ENCODE data around the gene SEMA7A.

Gene SEMA7A

GRCh38 chr15:74388363-74388951 is 45.3 kb downstream of the SEMA7A start:
- H3K27me3 ChIP-seq (ENCODE audit: insufficient read depth, low read length), result peaks cover 9% of the 10 kb centered on the region; the same call in 1 of the 2 replicates
- H3K36me3 ChIP-seq (ENCODE audit: insufficient read depth, low read length), result no peaks in the 10 kb centered on the region
- H3K4me2 ChIP-seq (ENCODE audit: low read length), result no peak overlapping the region
- no peaks in the 10 kb centered on the region for H3F3A ChIP-seq (ENCODE audit: insufficient read depth, low read length)
- H3K4me1 ChIP-seq (ENCODE audit: insufficient read depth, low read length, severe bottlenecking), result no peaks in the 10 kb centered on the region
- H3K4me3 ChIP-seq (ENCODE audit: low read depth, low read length, poor library complexity, severe bottlenecking), result no peak overlapping the region
- H4K20me1 ChIP-seq (ENCODE audit: insufficient read depth, low read length), result no peaks in the 10 kb centered on the region
- no peaks in the 10 kb centered on the region for H3K79me2 ChIP-seq (ENCODE audit: insufficient read depth, low read length)
- no peak overlapping the region for H3K9ac ChIP-seq (ENCODE audit: low read length)
- no peak for TF ChIP-seq EZH2 (IDR thresholded peaks at IDR 0.05; ENCODE audit: borderline replicate concordance, low read length)
- TF ChIP-seq, protein P1, sequence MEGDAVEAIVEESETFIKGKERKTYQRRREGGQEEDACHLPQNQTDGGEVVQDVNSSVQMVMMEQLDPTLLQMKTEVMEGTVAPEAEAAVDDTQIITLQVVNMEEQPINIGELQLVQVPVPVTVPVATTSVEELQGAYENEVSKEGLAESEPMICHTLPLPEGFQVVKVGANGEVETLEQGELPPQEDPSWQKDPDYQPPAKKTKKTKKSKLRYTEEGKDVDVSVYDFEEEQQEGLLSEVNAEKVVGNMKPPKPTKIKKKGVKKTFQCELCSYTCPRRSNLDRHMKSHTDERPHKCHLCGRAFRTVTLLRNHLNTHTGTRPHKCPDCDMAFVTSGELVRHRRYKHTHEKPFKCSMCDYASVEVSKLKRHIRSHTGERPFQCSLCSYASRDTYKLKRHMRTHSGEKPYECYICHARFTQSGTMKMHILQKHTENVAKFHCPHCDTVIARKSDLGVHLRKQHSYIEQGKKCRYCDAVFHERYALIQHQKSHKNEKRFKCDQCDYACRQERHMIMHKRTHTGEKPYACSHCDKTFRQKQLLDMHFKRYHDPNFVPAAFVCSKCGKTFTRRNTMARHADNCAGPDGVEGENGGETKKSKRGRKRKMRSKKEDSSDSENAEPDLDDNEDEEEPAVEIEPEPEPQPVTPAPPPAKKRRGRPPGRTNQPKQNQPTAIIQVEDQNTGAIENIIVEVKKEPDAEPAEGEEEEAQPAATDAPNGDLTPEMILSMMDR (IDR thresholded peaks at IDR 0.05; ENCODE audit: low read length), result no peak
- H2AFZ ChIP-seq (ENCODE audit: low read length), result no peak overlapping the region
- no peaks in the 10 kb centered on the region for H3K9me3 ChIP-seq (ENCODE audit: low read length)
- no peaks in the 10 kb centered on the region for H3K9me2 ChIP-seq (ENCODE audit: low read depth, low read length)
- H3K27ac ChIP-seq (ENCODE audit: low read depth, low read length, poor library complexity, severe bottlenecking), result no peak overlapping the region

- H3K4me1 ChIP-seq (ENCODE audit: insufficient read depth, low read length, severe bottlenecking), result no peaks in the 10 kb centered on the region
- no peak overlapping the region for H3K4me2 ChIP-seq (ENCODE audit: low read length)
Measured at GRCh38 chr15:74387621-74388362, 46.0 kb downstream of the SEMA7A start.

DNA sequence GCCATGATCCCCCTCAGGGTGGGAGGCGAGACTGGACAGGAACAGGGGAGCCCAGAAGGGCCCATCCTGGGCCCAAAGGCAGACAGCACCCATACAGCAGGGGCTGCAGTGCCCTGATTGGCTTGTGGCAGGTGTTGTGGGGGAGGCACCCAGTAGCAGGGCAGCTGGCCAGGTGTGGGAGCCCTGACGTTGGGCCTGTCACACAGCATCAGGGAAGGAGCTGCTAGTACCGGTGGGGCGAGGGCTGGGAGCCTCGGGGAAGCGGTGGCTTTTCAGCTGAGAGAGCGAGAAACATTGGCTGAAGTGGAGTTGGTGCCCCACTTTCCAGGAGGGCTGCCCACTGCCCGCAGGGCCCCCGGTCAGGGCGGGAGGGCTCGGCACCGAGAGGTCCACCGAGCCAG is 46.6 kb downstream of the SEMA7A start:
- H3K9me2 ChIP-seq (ENCODE audit: low read depth, low read length), result no peaks in the 10 kb centered on the region
- no peaks in the 10 kb centered on the region for H3K36me3 ChIP-seq (ENCODE audit: insufficient read depth, low read length)
- H4K20me1 ChIP-seq (ENCODE audit: insufficient read depth, low read length), result no peaks in the 10 kb centered on the region
- H3K9me3 ChIP-seq (ENCODE audit: low read length), result no peaks in the 10 kb centered on the region
- H2AFZ ChIP-seq (ENCODE audit: low read length), result no peak overlapping the region
- H3K79me2 ChIP-seq (ENCODE audit: insufficient read depth, low read length), result no peaks in the 10 kb centered on the region
- no peak overlapping the region for H3K27ac ChIP-seq (ENCODE audit: low read depth, low read length, poor library complexity, severe bottlenecking)
- H3K9ac ChIP-seq (ENCODE audit: low read length), result no peak overlapping the region
- H3K4me1 ChIP-seq (ENCODE audit: insufficient read depth, low read length, severe bottlenecking), result no peaks in the 10 kb centered on the region
- H3F3A ChIP-seq (ENCODE audit: insufficient read depth, low read length), result no peaks in the 10 kb centered on the region
- no peak overlapping the region for H3K4me2 ChIP-seq (ENCODE audit: low read length)
- no peak for TF ChIP-seq EZH2 (IDR thresholded peaks at IDR 0.05; ENCODE audit: borderline replicate concordance, low read length)
- TF ChIP-seq, protein P1 (IDR thresholded peaks at IDR 0.05; ENCODE audit: low read length), result no peak
- no peak overlapping the region for H3K4me3 ChIP-seq (ENCODE audit: low read depth, low read length, poor library complexity, severe bottlenecking)
- peaks cover 15% of the 10 kb centered on the region for H3K27me3 ChIP-seq (ENCODE audit: insufficient read depth, low read length)

More at GRCh38 chr15:74387621-74388362, 46.0 kb downstream of the SEMA7A start:
- Histone ChIP-seq H4K20me1 (ENCODE audit: insufficient read depth, low read length) (no peaks in the 10 kb centered on the region), H3F3A (ENCODE audit: insufficient read depth, low read length) (no peaks in the 10 kb centered on the region), H3K9me3 (ENCODE audit: low read length) (no peaks in the 10 kb centered on the region), H3K27ac (ENCODE audit: low read depth, low read length, poor library complexity, severe bottlenecking) (no peak overlapping the region), H3K9me2 (ENCODE audit: low read depth, low read length) (no peaks in the 10 kb centered on the region), H3K36me3 (ENCODE audit: insufficient read depth, low read length) (no peaks in the 10 kb centered on the region), H3K27me3 (ENCODE audit: insufficient read depth, low read length) (peaks cover 15% of the 10 kb centered on the region), H3K9ac (ENCODE audit: low read length) (no peak overlapping the region), H3K79me2 (ENCODE audit: insufficient read depth, low read length) (no peaks in the 10 kb centered on the region), H2AFZ (ENCODE audit: low read length) (no peak overlapping the region), H3K4me3 (ENCODE audit: low read depth, low read length, poor library complexity, severe bottlenecking) (no peak overlapping the region)
- TF ChIP-seq, protein P1 (IDR thresholded peaks at IDR 0.05; ENCODE audit: low read length), result no peak
- TF ChIP-seq EZH2 (IDR thresholded peaks at IDR 0.05; ENCODE audit: borderline replicate concordance, low read length), result no peak
